ENCODE results near the gene DNAJC4. TPM values are rescaled to one million over a fixed set of nuclear protein-coding genes. Genes with fewer than 3 reads are reported as not detected.

The DNAJC4 gene
- total and polyA plus RNA-seq, 2 of the 8 experiments (the other 6 are each of a cell fraction or from before 2014, with no cell fraction given): 14.6 to 31.0 TPM

DNA sequence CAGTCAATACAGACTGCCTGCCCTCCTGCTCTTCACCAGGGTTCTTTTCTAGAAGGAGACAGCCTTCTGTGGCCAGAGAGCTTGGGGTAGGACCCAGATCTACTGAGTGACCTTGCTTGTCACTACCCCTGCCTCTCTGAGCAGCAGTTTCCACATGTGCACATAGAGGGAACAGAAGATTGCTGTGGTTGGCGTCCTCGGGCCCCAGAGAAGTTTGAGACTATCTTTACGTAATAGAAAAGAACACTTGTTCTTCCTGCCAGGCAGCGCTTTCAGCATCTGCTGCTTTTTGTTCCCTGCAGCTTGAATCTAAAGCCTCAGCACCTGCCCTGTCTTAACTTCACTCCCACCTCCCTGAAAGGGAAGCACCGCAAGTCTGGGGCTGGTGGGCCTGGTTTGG is 8.7 kb downstream of the DNAJC4 start (continued):
- TF ChIP-seq, protein P1, sequence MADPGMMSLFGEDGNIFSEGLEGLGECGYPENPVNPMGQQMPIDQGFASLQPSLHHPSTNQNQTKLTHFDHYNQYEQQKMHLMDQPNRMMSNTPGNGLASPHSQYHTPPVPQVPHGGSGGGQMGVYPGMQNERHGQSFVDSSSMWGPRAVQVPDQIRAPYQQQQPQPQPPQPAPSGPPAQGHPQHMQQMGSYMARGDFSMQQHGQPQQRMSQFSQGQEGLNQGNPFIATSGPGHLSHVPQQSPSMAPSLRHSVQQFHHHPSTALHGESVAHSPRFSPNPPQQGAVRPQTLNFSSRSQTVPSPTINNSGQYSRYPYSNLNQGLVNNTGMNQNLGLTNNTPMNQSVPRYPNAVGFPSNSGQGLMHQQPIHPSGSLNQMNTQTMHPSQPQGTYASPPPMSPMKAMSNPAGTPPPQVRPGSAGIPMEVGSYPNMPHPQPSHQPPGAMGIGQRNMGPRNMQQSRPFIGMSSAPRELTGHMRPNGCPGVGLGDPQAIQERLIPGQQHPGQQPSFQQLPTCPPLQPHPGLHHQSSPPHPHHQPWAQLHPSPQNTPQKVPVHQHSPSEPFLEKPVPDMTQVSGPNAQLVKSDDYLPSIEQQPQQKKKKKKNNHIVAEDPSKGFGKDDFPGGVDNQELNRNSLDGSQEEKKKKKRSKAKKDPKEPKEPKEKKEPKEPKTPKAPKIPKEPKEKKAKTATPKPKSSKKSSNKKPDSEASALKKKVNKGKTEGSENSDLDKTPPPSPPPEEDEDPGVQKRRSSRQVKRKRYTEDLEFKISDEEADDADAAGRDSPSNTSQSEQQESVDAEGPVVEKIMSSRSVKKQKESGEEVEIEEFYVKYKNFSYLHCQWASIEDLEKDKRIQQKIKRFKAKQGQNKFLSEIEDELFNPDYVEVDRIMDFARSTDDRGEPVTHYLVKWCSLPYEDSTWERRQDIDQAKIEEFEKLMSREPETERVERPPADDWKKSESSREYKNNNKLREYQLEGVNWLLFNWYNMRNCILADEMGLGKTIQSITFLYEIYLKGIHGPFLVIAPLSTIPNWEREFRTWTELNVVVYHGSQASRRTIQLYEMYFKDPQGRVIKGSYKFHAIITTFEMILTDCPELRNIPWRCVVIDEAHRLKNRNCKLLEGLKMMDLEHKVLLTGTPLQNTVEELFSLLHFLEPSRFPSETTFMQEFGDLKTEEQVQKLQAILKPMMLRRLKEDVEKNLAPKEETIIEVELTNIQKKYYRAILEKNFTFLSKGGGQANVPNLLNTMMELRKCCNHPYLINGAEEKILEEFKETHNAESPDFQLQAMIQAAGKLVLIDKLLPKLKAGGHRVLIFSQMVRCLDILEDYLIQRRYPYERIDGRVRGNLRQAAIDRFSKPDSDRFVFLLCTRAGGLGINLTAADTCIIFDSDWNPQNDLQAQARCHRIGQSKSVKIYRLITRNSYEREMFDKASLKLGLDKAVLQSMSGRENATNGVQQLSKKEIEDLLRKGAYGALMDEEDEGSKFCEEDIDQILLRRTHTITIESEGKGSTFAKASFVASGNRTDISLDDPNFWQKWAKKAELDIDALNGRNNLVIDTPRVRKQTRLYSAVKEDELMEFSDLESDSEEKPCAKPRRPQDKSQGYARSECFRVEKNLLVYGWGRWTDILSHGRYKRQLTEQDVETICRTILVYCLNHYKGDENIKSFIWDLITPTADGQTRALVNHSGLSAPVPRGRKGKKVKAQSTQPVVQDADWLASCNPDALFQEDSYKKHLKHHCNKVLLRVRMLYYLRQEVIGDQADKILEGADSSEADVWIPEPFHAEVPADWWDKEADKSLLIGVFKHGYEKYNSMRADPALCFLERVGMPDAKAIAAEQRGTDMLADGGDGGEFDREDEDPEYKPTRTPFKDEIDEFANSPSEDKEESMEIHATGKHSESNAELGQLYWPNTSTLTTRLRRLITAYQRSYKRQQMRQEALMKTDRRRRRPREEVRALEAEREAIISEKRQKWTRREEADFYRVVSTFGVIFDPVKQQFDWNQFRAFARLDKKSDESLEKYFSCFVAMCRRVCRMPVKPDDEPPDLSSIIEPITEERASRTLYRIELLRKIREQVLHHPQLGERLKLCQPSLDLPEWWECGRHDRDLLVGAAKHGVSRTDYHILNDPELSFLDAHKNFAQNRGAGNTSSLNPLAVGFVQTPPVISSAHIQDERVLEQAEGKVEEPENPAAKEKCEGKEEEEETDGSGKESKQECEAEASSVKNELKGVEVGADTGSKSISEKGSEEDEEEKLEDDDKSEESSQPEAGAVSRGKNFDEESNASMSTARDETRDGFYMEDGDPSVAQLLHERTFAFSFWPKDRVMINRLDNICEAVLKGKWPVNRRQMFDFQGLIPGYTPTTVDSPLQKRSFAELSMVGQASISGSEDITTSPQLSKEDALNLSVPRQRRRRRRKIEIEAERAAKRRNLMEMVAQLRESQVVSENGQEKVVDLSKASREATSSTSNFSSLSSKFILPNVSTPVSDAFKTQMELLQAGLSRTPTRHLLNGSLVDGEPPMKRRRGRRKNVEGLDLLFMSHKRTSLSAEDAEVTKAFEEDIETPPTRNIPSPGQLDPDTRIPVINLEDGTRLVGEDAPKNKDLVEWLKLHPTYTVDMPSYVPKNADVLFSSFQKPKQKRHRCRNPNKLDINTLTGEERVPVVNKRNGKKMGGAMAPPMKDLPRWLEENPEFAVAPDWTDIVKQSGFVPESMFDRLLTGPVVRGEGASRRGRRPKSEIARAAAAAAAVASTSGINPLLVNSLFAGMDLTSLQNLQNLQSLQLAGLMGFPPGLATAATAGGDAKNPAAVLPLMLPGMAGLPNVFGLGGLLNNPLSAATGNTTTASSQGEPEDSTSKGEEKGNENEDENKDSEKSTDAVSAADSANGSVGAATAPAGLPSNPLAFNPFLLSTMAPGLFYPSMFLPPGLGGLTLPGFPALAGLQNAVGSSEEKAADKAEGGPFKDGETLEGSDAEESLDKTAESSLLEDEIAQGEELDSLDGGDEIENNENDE (IDR thresholded peaks at IDR 0.05; ENCODE audit: insufficient replicate concordance, low read length): no peak
- TF ChIP-seq ZNF274 (IDR thresholded peaks at IDR 0.05; ENCODE audit: borderline replicate concordance, extremely low read depth, low read length) (no peak), POLR2A (IDR thresholded peaks at IDR 0.05; ENCODE audit: control extremely low read depth in 1 of 2, low read depth in 2 of 2, low read length in 2 of 2) (no peak), CREB1 (IDR thresholded peaks at IDR 0.05) (no peak), CHD2 (IDR thresholded peaks at IDR 0.05; ENCODE audit: low read length) (no peak), BCL11A (IDR thresholded peaks at IDR 0.05; ENCODE audit: low read depth in 2 of 2, low read length in 2 of 2) (no peak), RAD21 (IDR thresholded peaks at IDR 0.05 in 1 of 2, conservative IDR thresholded peaks at IDR 0.05 in 1 of 2; ENCODE audit: low read depth in 2 of 2, low read length in 2 of 2) (no peak)
- TF ChIP-seq, protein P2, sequence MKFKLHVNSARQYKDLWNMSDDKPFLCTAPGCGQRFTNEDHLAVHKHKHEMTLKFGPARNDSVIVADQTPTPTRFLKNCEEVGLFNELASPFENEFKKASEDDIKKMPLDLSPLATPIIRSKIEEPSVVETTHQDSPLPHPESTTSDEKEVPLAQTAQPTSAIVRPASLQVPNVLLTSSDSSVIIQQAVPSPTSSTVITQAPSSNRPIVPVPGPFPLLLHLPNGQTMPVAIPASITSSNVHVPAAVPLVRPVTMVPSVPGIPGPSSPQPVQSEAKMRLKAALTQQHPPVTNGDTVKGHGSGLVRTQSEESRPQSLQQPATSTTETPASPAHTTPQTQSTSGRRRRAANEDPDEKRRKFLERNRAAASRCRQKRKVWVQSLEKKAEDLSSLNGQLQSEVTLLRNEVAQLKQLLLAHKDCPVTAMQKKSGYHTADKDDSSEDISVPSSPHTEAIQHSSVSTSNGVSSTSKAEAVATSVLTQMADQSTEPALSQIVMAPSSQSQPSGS (IDR thresholded peaks at IDR 0.05; ENCODE audit: low read length): no peak
- TF ChIP-seq, protein P3, sequence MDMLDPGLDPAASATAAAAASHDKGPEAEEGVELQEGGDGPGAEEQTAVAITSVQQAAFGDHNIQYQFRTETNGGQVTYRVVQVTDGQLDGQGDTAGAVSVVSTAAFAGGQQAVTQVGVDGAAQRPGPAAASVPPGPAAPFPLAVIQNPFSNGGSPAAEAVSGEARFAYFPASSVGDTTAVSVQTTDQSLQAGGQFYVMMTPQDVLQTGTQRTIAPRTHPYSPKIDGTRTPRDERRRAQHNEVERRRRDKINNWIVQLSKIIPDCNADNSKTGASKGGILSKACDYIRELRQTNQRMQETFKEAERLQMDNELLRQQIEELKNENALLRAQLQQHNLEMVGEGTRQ (IDR thresholded peaks at IDR 0.05; ENCODE audit: low read length): no peak

All from H1 (cell line).